Dermis microvascular lymphatic vessel endothelial cell (primary cell): ENCODE results near the gene NF2. TPM values are rescaled to one million over a fixed set of nuclear protein-coding genes. Genes with fewer than 3 reads are reported as not detected.
A peak's percentile ranks its signal among the peaks of the same experiment; 100 is the strongest.

ENCODE experiments used
- DNase-seq, 2 donors: peaks; one replicate each; pipeline versions ENCODE4 v3.0.0 to v3.0.0-alpha.2; 2010; ENCODE audit warnings: low read depth in 2 of 2
- total RNA-seq: library from RNA; depleted of rRNA; stranded (reverse); fragments of >200 nt; gene quantifications from 2 replicates; pipeline ENCODE4 v1.2.1, GENCODE V29; 2014

Gene NF2
- total RNA-seq, 1 donor from 2014 or later, result 43.8 TPM

GRCh38 chr22:29663180-29663821 is 59.9 kb downstream of the NF2 start:
- no peak for DNase-seq

- DNase-seq, result no peak
Measured at GRCh38 chr22:29665486-29665885, 62.1 kb downstream of the NF2 start.

GRCh38 chr22:29668673-29669072 is 65.2 kb downstream of the NF2 start:
- DNase-seq, result no peak

- no peak for DNase-seq
Measured at GRCh38 chr22:29670626-29671025, 67.2 kb downstream of the NF2 start.

- DNase-seq, result no peak
Measured at GRCh38 chr22:29673361-29674066, 70.1 kb downstream of the NF2 start.

- DNase-seq, result no peak
Measured at GRCh38 chr22:29674121-29674520, 70.7 kb downstream of the NF2 start.

- DNase-seq, result no peak
Measured at GRCh38 chr22:29679316-29679715, 75.9 kb downstream of the NF2 start.

- no peak for DNase-seq
Measured at GRCh38 chr22:29683536-29683935, 80.1 kb downstream of the NF2 start.

GRCh38 chr22:29684244-29684643 is 80.8 kb downstream of the NF2 start:
- no peak for DNase-seq

GRCh38 chr22:29689206-29689879 is 85.9 kb downstream of the NF2 start:
- DNase-seq, result no peak

GRCh38 chr22:29689880-29690213 is 86.4 kb downstream of the NF2 start:
- DNase-seq, result peak; percentile 23 to 52

GRCh38 chr22:29690476-29690875 is 87.0 kb downstream of the NF2 start:
- no peak for DNase-seq

GRCh38 chr22:29691636-29692326 is 88.3 kb downstream of the NF2 start:
- no peak for DNase-seq

- DNase-seq, result no peak
Measured at GRCh38 chr22:29692327-29692640, 88.9 kb downstream of the NF2 start.

GRCh38 chr22:29693161-29693560 is 89.7 kb downstream of the NF2 start:
- no peak for DNase-seq

GRCh38 chr22:29693671-29694070 is 90.2 kb downstream of the NF2 start:
- DNase-seq, result no peak

GRCh38 chr22:29695129-29695926 is 91.9 kb downstream of the NF2 start:
- DNase-seq, result no peak

GRCh38 chr22:29697853-29698598 is 94.6 kb downstream of the NF2 start:
- no peak for DNase-seq

- no peak for DNase-seq
Measured at GRCh38 chr22:29700206-29700899, 96.9 kb downstream of the NF2 start.

- DNase-seq, result no peak
Measured at GRCh38 chr22:29700900-29701154, 97.4 kb downstream of the NF2 start.
